HCT116 (cell line): ENCODE measurements around the gene MYLK2. TPM values are rescaled to one million over a fixed set of nuclear protein-coding genes. Genes with fewer than 3 reads are reported as not detected.

Experiments
- ATAC-seq: fragments of 200-7000 bp; cut with Tn5 transposase; 2 replicates; pipeline ENCODE4 v1.9.1; 2020; ENCODE audit warnings: mild to moderate bottlenecking, moderate library complexity
- BruUV-seq: library from RNA; stranded (reverse); fragments of 400-500 nt; replicated peaks from 2 replicates; lab custom pipeline; 2021; lab: Mats Ljungman, UMichigan
- CTCF ChIA-PET: fragments of 300-600 bp; sonication (Branson Sonifier 250); formaldehyde crosslinking; loops from one replicate; lab custom pipeline; 2021; ENCODE audit warnings: antibody characterized with exemption; lab: Charles Lee
- POLR2A ChIA-PET: fragments of 300-600, 350-600 bp; sonication (Branson Sonifier 250); formaldehyde crosslinking; loops from one replicate; lab custom pipeline; 2021; ENCODE audit warnings: antibody characterized with exemption; lab: Charles Lee
- RAD21 ChIA-PET, 2 experiments: fragments of 300-600 bp; sonication (Branson Sonifier 250); formaldehyde crosslinking; loops; one replicate each; lab custom pipeline; 2023; ENCODE audit warnings: low total read pairs in 2 of 2; ENCODE audit not compliant: uncharacterized antibody in 2 of 2, unreplicated experiment in 2 of 2, low non-redundant PET in 1 of 2; lab: Charles Lee
- DNase-seq: peaks from one replicate; pipeline ENCODE4 v3.0.0-alpha.2; 2010; ENCODE audit warnings: low read depth, low spot score
- H2AFZ ChIP-seq: fragments of 200-600 bp; shearing (Covaris generic), sonication (generic); 2 replicates; pipeline ENCODE4 v1.6.1; 2017; ENCODE audit warnings: low read depth, mixed run types, mixed read lengths, antibody characterized with exemption, low read length; ENCODE audit not compliant: poor library complexity, severe bottlenecking
- H3K27ac ChIP-seq: 2 replicates; pipeline ENCODE4 v1.5.1; 2012; ENCODE audit warnings: low read depth, low read length
- H3K27me3 ChIP-seq: fragments of 200-600 bp; sonication (generic); 2 replicates; pipeline ENCODE4 v1.6.1; 2016; ENCODE audit warnings: mixed run types, low read length, mixed read lengths; ENCODE audit not compliant: insufficient read depth
- H3K36me3 ChIP-seq, 2 experiments: fragments of 200-500 bp in 1 of 2; fragments of 200-600 bp in 1 of 2; sonication (Bioruptor generic) in 1 of 2; sonication (generic) in 1 of 2; 2 replicates each; pipeline versions ENCODE4 v1.5.1 to v1.6.1; 2014 to 2016; ENCODE audit warnings: low read length in 2 of 2, inconsistent platforms in 1 of 2, mixed read lengths in 1 of 2, mixed run types in 1 of 2; ENCODE audit not compliant: insufficient read depth in 2 of 2, control insufficient read depth in 1 of 2
- H3K4me1 ChIP-seq, 2 experiments: fragments of 200-600 bp in 1 of 2; sonication (generic) in 1 of 2; 2 replicates each; pipeline versions ENCODE4 v1.5.1 to v1.6.1; 2012 to 2017; ENCODE audit warnings: low read length in 2 of 2, inconsistent platforms in 1 of 2, mild to moderate bottlenecking in 1 of 2, mixed read lengths in 1 of 2, mixed run types in 1 of 2, moderate library complexity in 1 of 2; ENCODE audit not compliant: insufficient read depth in 2 of 2, control insufficient read depth in 1 of 2
- H3K4me2 ChIP-seq: fragments of 200-600 bp; sonication (generic); 2 replicates; pipeline ENCODE4 v1.6.1; 2017; ENCODE audit warnings: mixed run types, low read length, mixed read lengths
- H3K4me3 ChIP-seq, 2 experiments: fragments of 200-600 bp in 1 of 2; sonication (generic) in 1 of 2; replicated peaks in 1 of 2; 2 replicates each; pipeline ENCODE4 v1.5.1; 2011 to 2016; ENCODE audit warnings: low read length in 2 of 2, control low read depth in 1 of 2, low read depth in 1 of 2, mild to moderate bottlenecking in 1 of 2, mixed read lengths in 1 of 2, mixed run types in 1 of 2
- H3K79me2 ChIP-seq: fragments of 200-600 bp; sonication (generic); 2 replicates; pipeline ENCODE4 v1.6.1; 2017; ENCODE audit warnings: mild to moderate bottlenecking, mixed run types, low read length, moderate library complexity, mixed read lengths; ENCODE audit not compliant: insufficient read depth
- H3K9ac ChIP-seq: fragments of 200-600 bp; sonication (generic); 2 replicates; pipeline ENCODE4 v1.6.1; 2016; ENCODE audit warnings: low read length, mixed read lengths
- H3K9me2 ChIP-seq: fragments of 200-600 bp; sonication (generic), shearing (Covaris generic); 2 replicates; pipeline ENCODE4 v1.6.1; 2017; ENCODE audit warnings: mixed run types, mild to moderate bottlenecking, moderate library complexity; ENCODE audit not compliant: insufficient read depth
- H3K9me3 ChIP-seq, 2 experiments: fragments of 200-500 bp in 1 of 2; fragments of 200-600 bp in 1 of 2; sonication (Bioruptor generic) in 1 of 2; sonication (generic) in 1 of 2; 2 replicates each; pipeline ENCODE4 v1.6.1; 2014 to 2017; ENCODE audit warnings: low read length in 2 of 2, mixed read lengths in 2 of 2, inconsistent platforms in 1 of 2, low read depth in 1 of 2, mild to moderate bottlenecking in 1 of 2, mixed run types in 1 of 2, moderate library complexity in 1 of 2; ENCODE audit not compliant: control insufficient read depth in 1 of 2, insufficient read depth in 1 of 2
- H4K20me1 ChIP-seq: fragments of 200-600 bp; sonication (generic), shearing (Covaris generic); 2 replicates; pipeline ENCODE4 v1.6.1; 2017; ENCODE audit warnings: mixed run types, mild to moderate bottlenecking, moderate library complexity; ENCODE audit not compliant: insufficient read depth
- CBX3 ChIP-seq: IDR thresholded peaks from 2 replicates; pipeline ENCODE4 v1.6.1; 2012; ENCODE audit warnings: low read depth
- CEBPB ChIP-seq: IDR thresholded peaks from 2 replicates; pipeline ENCODE4 v1.6.1; 2012; ENCODE audit warnings: low read depth
- EGR1 ChIP-seq: IDR thresholded peaks from 2 replicates; pipeline ENCODE4 v1.6.1; 2012; ENCODE audit warnings: low read depth
- ELF1 ChIP-seq: IDR thresholded peaks from 2 replicates; pipeline ENCODE4 v1.6.1; 2012; ENCODE audit warnings: low read depth, borderline replicate concordance
- EZH2 ChIP-seq: fragments of 200-600 bp; sonication (generic); IDR thresholded peaks from 2 replicates; pipeline ENCODE4 v1.6.1; 2017; ENCODE audit warnings: antibody characterized with exemption, mixed run types
- EZH2phosphoT487 ChIP-seq: fragments of 200-600 bp; IDR thresholded peaks from 2 replicates; pipeline ENCODE4 v1.6.1; 2018; ENCODE audit warnings: antibody characterized with exemption, borderline replicate concordance
- FOSL1 ChIP-seq: IDR thresholded peaks from 2 replicates; pipeline ENCODE4 v1.6.1; 2012; ENCODE audit warnings: low read depth
- JUND ChIP-seq: IDR thresholded peaks from 2 replicates; pipeline ENCODE4 v1.6.1; 2012
- POLR2A ChIP-seq: IDR thresholded peaks from 2 replicates; pipeline ENCODE4 v1.7.0; 2011; ENCODE audit warnings: borderline replicate concordance; ENCODE audit not compliant: insufficient read depth, insufficient read length; ENCODE audit errors: extremely low read depth
- POLR2AphosphoS5 ChIP-seq: IDR thresholded peaks from 2 replicates; pipeline ENCODE4 v1.6.1; 2011; ENCODE audit warnings: mild to moderate bottlenecking, low read depth, low read length, moderate library complexity
- RAD21 ChIP-seq: IDR thresholded peaks from 2 replicates; pipeline ENCODE4 v1.6.1; 2012; ENCODE audit warnings: low read depth, mild to moderate bottlenecking
- SIN3A ChIP-seq: IDR thresholded peaks from 2 replicates; pipeline ENCODE4 v1.6.1; 2012; ENCODE audit warnings: low read depth
- SP1 ChIP-seq: IDR thresholded peaks from 2 replicates; pipeline ENCODE4 v1.6.1; 2012; ENCODE audit warnings: low read depth
- TCF7L2 ChIP-seq: IDR thresholded peaks from 2 replicates; pipeline ENCODE4 v1.7.0; 2011; ENCODE audit warnings: borderline replicate concordance, inconsistent platforms; ENCODE audit not compliant: insufficient read depth, insufficient read length; ENCODE audit errors: extremely low read depth
- YY1 ChIP-seq: IDR thresholded peaks from 2 replicates; pipeline ENCODE4 v1.6.1; 2011; ENCODE audit warnings: low read length, low read depth, moderate library complexity, mild to moderate bottlenecking; ENCODE audit not compliant: insufficient replicate concordance; ENCODE audit errors: extremely low read depth
- ZNF274 ChIP-seq: fragments of 200-500 bp; sonication (Bioruptor generic); IDR thresholded peaks from 2 replicates; pipeline ENCODE4 v1.6.1; 2014; ENCODE audit warnings: mild to moderate bottlenecking, low read depth, low read length, inconsistent platforms
- intact Hi-C: fragments of 100-400 bp; cut with micrococcal nuclease; formaldehyde crosslinking; loops from 2 replicates; pipeline ENCODE4 v1.10.0; 2022
- total RNA-seq: library from RNA; stranded (reverse); gene quantifications from one replicate; pipeline ENCODE4 v1.2.1, GENCODE V29; 2021; ENCODE audit not compliant: unreplicated experiment
- TF ChIP-seq, protein P1 (sequence below), 3 experiments: fragments of 200-600 bp in 1 of 3; sonication (generic) in 1 of 3; IDR thresholded peaks in 2 of 3; conservative IDR thresholded peaks in 1 of 3; 2 replicates each; pipeline ENCODE4 v1.5.1; 2012 to 2017; ENCODE audit warnings: low read depth in 2 of 3, low read length in 2 of 3, antibody characterized with exemption in 1 of 3, borderline replicate concordance in 1 of 3, control low read depth in 1 of 3, mild to moderate bottlenecking in 1 of 3, mixed read lengths in 1 of 3, mixed run types in 1 of 3, moderate library complexity in 1 of 3; ENCODE audit not compliant: insufficient read depth in 1 of 3
- TF ChIP-seq, protein P2 (sequence below): IDR thresholded peaks from 2 replicates; pipeline ENCODE4 v1.6.1; 2012
- TF ChIP-seq, protein P3 (sequence below): IDR thresholded peaks from 2 replicates; pipeline ENCODE4 v1.6.1; 2011; ENCODE audit warnings: mild to moderate bottlenecking, low read length, moderate library complexity; ENCODE audit not compliant: insufficient replicate concordance; ENCODE audit errors: extremely low read depth

The MYLK2 gene
- total RNA-seq, 1 experiment from 2014 or later, result 0.34 TPM

DNA sequence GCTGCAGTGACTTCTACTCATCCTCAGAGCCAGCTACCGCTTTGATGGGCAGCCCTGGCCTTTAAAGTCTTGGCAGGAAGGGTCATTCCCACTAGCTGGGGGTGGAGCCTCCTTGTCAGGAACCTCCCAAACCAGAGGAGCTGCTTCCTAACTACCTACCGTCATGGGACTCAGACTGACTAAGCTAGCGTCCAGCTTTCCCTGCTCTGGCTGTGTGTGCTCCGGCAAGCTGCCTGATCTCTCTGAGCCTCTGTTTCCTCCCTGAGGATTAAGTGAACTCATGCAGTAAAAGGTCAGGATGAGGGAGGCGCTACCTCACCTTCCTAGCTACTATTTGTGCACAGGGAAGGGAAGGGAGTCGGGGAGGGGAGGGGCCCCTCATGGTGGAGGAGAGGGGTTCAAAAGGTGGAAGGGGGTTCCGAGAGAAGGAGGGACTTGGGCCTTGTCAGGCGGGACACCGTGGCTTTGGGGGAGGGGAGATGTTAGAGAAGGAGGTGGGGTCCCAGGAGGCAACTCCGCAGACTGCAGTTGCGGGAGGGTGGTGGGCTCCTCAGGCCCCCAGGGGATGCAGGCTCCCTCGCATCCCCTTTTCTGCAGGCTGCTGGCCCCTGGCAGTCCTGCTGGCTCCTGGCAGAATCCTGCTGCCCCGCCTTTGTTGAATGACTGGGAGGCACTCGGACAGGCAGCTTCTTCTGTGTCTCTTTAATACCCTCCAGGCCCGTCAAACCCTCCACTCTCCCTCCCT lies 41.4 kb downstream of the MYLK2 start:
- CTCF ChIA-PET, result interaction anchor here (0.8 to 3.7 kb wide), 6 partner anchors 9 to 170 kb away, joined by 3 to 20 read pairs (median 6); partner anchors contain the start of gene PDRG1
- DNase-seq, result no peak
- H3K36me3 ChIP-seq, result no peaks in the 10 kb centered on the region
- no peak overlapping the region for H2AFZ ChIP-seq
- no peaks in the 10 kb centered on the region for H3K79me2 ChIP-seq
- no peaks in the 10 kb centered on the region for H4K20me1 ChIP-seq
- peak; percentile 46 for ATAC-seq
- RAD21 ChIA-PET, result interaction anchor here in 1 of 2 experiments (1.0 kb wide), 1 partner anchor 91 kb away, joined by 3 read pairs; the partner anchor contains the start of gene PDRG1
- no peaks in the 10 kb centered on the region; the same call in 1 of the 2 replicates for H3K27me3 ChIP-seq
- TF ChIP-seq SP1 (no peak), JUND (no peak), ELF1 (no peak), RAD21 (no peak), FOSL1 (no peak), EGR1 (no peak), CEBPB (no peak), POLR2AphosphoS5 (no peak), SIN3A (no peak), POLR2A (no peak), EZH2phosphoT487 (no peak), EZH2 (no peak), YY1 (no peak), CBX3 (no peak), ZNF274 (no peak), TCF7L2 (no peak)
- TF ChIP-seq, protein P1, sequence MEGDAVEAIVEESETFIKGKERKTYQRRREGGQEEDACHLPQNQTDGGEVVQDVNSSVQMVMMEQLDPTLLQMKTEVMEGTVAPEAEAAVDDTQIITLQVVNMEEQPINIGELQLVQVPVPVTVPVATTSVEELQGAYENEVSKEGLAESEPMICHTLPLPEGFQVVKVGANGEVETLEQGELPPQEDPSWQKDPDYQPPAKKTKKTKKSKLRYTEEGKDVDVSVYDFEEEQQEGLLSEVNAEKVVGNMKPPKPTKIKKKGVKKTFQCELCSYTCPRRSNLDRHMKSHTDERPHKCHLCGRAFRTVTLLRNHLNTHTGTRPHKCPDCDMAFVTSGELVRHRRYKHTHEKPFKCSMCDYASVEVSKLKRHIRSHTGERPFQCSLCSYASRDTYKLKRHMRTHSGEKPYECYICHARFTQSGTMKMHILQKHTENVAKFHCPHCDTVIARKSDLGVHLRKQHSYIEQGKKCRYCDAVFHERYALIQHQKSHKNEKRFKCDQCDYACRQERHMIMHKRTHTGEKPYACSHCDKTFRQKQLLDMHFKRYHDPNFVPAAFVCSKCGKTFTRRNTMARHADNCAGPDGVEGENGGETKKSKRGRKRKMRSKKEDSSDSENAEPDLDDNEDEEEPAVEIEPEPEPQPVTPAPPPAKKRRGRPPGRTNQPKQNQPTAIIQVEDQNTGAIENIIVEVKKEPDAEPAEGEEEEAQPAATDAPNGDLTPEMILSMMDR (IDR thresholded peaks at IDR 0.05 in 2 of 3, conservative IDR thresholded peaks at IDR 0.05 in 1 of 3; ENCODE audit: borderline replicate concordance in 1 of 3, insufficient read depth in 1 of 3, low read depth in 2 of 3, low read length in 2 of 3), result no peak
- TF ChIP-seq, protein P2, sequence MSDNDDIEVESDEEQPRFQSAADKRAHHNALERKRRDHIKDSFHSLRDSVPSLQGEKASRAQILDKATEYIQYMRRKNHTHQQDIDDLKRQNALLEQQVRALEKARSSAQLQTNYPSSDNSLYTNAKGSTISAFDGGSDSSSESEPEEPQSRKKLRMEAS, result no peak
- TF ChIP-seq, protein P3, sequence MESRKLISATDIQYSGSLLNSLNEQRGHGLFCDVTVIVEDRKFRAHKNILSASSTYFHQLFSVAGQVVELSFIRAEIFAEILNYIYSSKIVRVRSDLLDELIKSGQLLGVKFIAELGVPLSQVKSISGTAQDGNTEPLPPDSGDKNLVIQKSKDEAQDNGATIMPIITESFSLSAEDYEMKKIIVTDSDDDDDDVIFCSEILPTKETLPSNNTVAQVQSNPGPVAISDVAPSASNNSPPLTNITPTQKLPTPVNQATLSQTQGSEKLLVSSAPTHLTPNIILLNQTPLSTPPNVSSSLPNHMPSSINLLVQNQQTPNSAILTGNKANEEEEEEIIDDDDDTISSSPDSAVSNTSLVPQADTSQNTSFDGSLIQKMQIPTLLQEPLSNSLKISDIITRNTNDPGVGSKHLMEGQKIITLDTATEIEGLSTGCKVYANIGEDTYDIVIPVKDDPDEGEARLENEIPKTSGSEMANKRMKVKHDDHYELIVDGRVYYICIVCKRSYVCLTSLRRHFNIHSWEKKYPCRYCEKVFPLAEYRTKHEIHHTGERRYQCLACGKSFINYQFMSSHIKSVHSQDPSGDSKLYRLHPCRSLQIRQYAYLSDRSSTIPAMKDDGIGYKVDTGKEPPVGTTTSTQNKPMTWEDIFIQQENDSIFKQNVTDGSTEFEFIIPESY, result no peak
- H3K9ac ChIP-seq, result peak overlapping the region; percentile 64
- H3K9me2 ChIP-seq, result no peaks in the 10 kb centered on the region
- peak overlapping the region; percentile 59 to 71 for H3K4me3 ChIP-seq
- H3K9me3 ChIP-seq, result no peaks in the 10 kb centered on the region
- H3K4me2 ChIP-seq, result peak overlapping the region; percentile 99
- H3K4me1 ChIP-seq, result peaks cover 15 to 20% of the 10 kb centered on the region in 2 experiments; a peak in 3 of 4 replicates
- POLR2A ChIA-PET, result interaction anchor here (0.7 to 1.3 kb wide), 2 partner anchors 11 to 221 kb away, joined by 3 to 5 read pairs; no protein-coding TSS in a partner anchor
- intact Hi-C loops, result no loop called here
- BruUV-seq, result no TSS peak
- H3K27ac ChIP-seq, result no peak overlapping the region; the same call in 1 of the 2 replicates
